HEK293 (cell line): ENCODE data around the gene ATP6AP2.

Experiments used
- CTCF ChIA-PET: fragments of 350-600 bp; formaldehyde crosslinking; extraction: SDS; loops from one replicate; lab custom pipeline; 2021; ENCODE audit warnings: antibody characterized with exemption; lab: Yijun Ruan, JAX
- POLR2A ChIA-PET: fragments of 300-600 bp; formaldehyde crosslinking; extraction: SDS; loops from one replicate; lab custom pipeline; 2020; ENCODE audit warnings: antibody characterized with exemption, inconsistent platforms; lab: Yijun Ruan, JAX
- H3K27ac ChIP-seq: fragments of 200-500 bp; sonication (Bioruptor generic); 2 replicates; pipeline ENCODE4 v1.5.1; 2014; ENCODE audit warnings: low read depth, low read length, control low read depth, inconsistent platforms; ENCODE audit errors: extremely low read depth
- H3K36me3 ChIP-seq, 2 experiments: fragments of 200-500 bp in 1 of 2; sonication (Bioruptor generic) in 1 of 2; 1 replicate in 1 of 2; 2 replicates in 1 of 2; pipeline ENCODE4 v1.5.1; 2014 to 2017; ENCODE audit warnings: inconsistent platforms in 2 of 2, low read length in 2 of 2; ENCODE audit not compliant: control insufficient read depth in 2 of 2, insufficient read depth in 1 of 2
- H3K4me1 ChIP-seq: fragments of 200-500 bp; sonication (Bioruptor generic); 2 replicates; pipeline ENCODE4 v1.5.1; 2014; ENCODE audit warnings: mild to moderate bottlenecking, low read length, inconsistent platforms; ENCODE audit not compliant: control insufficient read depth, insufficient read depth
- H3K4me3 ChIP-seq: 2 replicates; pipeline ENCODE4 v1.5.1; 2011; ENCODE audit warnings: low read depth, mild to moderate bottlenecking, control low read depth, low read length, moderate library complexity
- H3K9me3 ChIP-seq: fragments of 200-500 bp; sonication (Bioruptor generic); 2 replicates; pipeline ENCODE4 v1.5.1; 2014; ENCODE audit warnings: low read depth, low read length, inconsistent platforms; ENCODE audit not compliant: control insufficient read depth, insufficient read depth
- ATF2 ChIP-seq: fragments of 450-650 bp; formaldehyde crosslinking; IDR thresholded peaks from 2 replicates; pipeline ENCODE4 v1.5.1; 2016; ENCODE audit warnings: missing biosample characterization, missing genetic modification characterization, low read depth
- GFI1B ChIP-seq: fragments of 450-650 bp; formaldehyde crosslinking; IDR thresholded peaks from 2 replicates; pipeline ENCODE4 v1.5.1; 2016; ENCODE audit warnings: missing biosample characterization, missing genetic modification characterization
- KLF16 ChIP-seq: fragments of 450-650 bp; formaldehyde crosslinking; IDR thresholded peaks from 2 replicates; pipeline ENCODE4 v1.5.1; 2017; ENCODE audit warnings: missing biosample characterization, missing genetic modification characterization
- PBX3 ChIP-seq: sonication (generic); formaldehyde crosslinking; IDR thresholded peaks from 2 replicates; pipeline ENCODE4 v1.8.1; 2022; ENCODE audit warnings: mild to moderate bottlenecking, moderate library complexity, missing genetic modification reagents
- TSHZ1 ChIP-seq: fragments of 450-650 bp; formaldehyde crosslinking; IDR thresholded peaks from 2 replicates; pipeline ENCODE4 v1.5.1; 2016; ENCODE audit warnings: missing biosample characterization, missing genetic modification characterization, borderline replicate concordance
- ZNF114 ChIP-seq: fragments of 450-650 bp; formaldehyde crosslinking; IDR thresholded peaks from 2 replicates; pipeline ENCODE4 v1.5.0; 2017; ENCODE audit warnings: missing biosample characterization, missing genetic modification characterization
- ZNF157 ChIP-seq: fragments of 450-650 bp; formaldehyde crosslinking; IDR thresholded peaks from 2 replicates; pipeline ENCODE4 v1.5.1; 2016; ENCODE audit warnings: missing biosample characterization, missing genetic modification characterization
- ZNF280C ChIP-seq: fragments of 450-650 bp; formaldehyde crosslinking; IDR thresholded peaks from 2 replicates; pipeline ENCODE4 v1.5.1; 2016; ENCODE audit warnings: missing biosample characterization, missing genetic modification characterization
- ZNF433 ChIP-seq: fragments of 450-650 bp; formaldehyde crosslinking; IDR thresholded peaks from 2 replicates; pipeline ENCODE4 v1.5.1; 2016; ENCODE audit warnings: missing biosample characterization, missing genetic modification characterization, low read depth
- ZNF513 ChIP-seq: fragments of 450-650 bp; IDR thresholded peaks from 2 replicates; pipeline ENCODE4 v1.5.1; 2018; ENCODE audit warnings: missing biosample characterization, missing genetic modification characterization
- ZNF600 ChIP-seq: fragments of 450-650 bp; formaldehyde crosslinking; IDR thresholded peaks from 2 replicates; pipeline ENCODE4 v1.5.1; 2016; ENCODE audit warnings: missing biosample characterization, missing genetic modification characterization
- ZNF610 ChIP-seq: fragments of 450-650 bp; formaldehyde crosslinking; IDR thresholded peaks from 2 replicates; pipeline ENCODE4 v1.5.1; 2016; ENCODE audit warnings: missing biosample characterization, missing genetic modification characterization, borderline replicate concordance
- ZNF621 ChIP-seq: fragments of 450-650 bp; formaldehyde crosslinking; IDR thresholded peaks from 2 replicates; pipeline ENCODE4 v1.5.1; 2017; ENCODE audit warnings: missing biosample characterization, missing genetic modification characterization
- ZNF837 ChIP-seq: fragments of 450-650 bp; formaldehyde crosslinking; IDR thresholded peaks from 2 replicates; pipeline ENCODE4 v1.5.1; 2016; ENCODE audit warnings: missing biosample characterization, missing genetic modification characterization
- ZNF843 ChIP-seq: fragments of 450-650 bp; formaldehyde crosslinking; IDR thresholded peaks from 2 replicates; pipeline ENCODE4 v1.5.1; 2016; ENCODE audit warnings: missing biosample characterization, missing genetic modification characterization
- ZSCAN23 ChIP-seq: fragments of 450-650 bp; formaldehyde crosslinking; IDR thresholded peaks from 2 replicates; pipeline ENCODE4 v1.5.1; 2016; ENCODE audit warnings: missing biosample characterization, missing genetic modification characterization

Gene ATP6AP2

GRCh38 chrX:40622479-40623138 lies 41.8 kb downstream of the ATP6AP2 start:
- ChIA-PET POLR2A (no interaction called here), CTCF (interaction anchor here (0.7 kb wide), 1 partner anchor 170 kb away, joined by 4 read pairs; no protein-coding TSS in a partner anchor)
- no peaks in the 10 kb centered on the region for H3K4me1 ChIP-seq
- no peak overlapping the region for H3K4me3 ChIP-seq
- no peaks in the 10 kb centered on the region for H3K9me3 ChIP-seq
- no peak for TF ChIP-seq TSHZ1
- no peak for TF ChIP-seq ZNF513 (tag by site-specific recombination)
- no peak for TF ChIP-seq PBX3 (CRISPR knock-in tag)
- no peak for TF ChIP-seq ATF2 (tag by site-specific recombination)
- TF ChIP-seq ZNF837 (tag by site-specific recombination) = no peak
- no peak for TF ChIP-seq KLF16 (tag by site-specific recombination)
- TF ChIP-seq ZNF433 (tag by site-specific recombination) = no peak
- no peak for TF ChIP-seq ZSCAN23 (tag by site-specific recombination)
- no peak for TF ChIP-seq GFI1B (tag by site-specific recombination)
- TF ChIP-seq ZNF621 (tag by site-specific recombination) = no peak
- no peak for TF ChIP-seq ZNF280C (tag by site-specific recombination)
- TF ChIP-seq ZNF843 (tag by site-specific recombination) = no peak
- TF ChIP-seq ZNF114 (tag by site-specific recombination) = no peak
- no peak for TF ChIP-seq ZNF600 (tag by site-specific recombination)
- no peak for TF ChIP-seq ZNF610 (tag by site-specific recombination)
- no peak for TF ChIP-seq ZNF157 (tag by site-specific recombination)
- no peak overlapping the region for H3K27ac ChIP-seq
- peaks cover 0 to 8% of the 10 kb centered on the region in 2 experiments; a peak in 2 of 3 replicates for H3K36me3 ChIP-seq
